ENCODE results near the gene WIZ. TPM values are rescaled to one million over a fixed set of nuclear protein-coding genes. Genes with fewer than 3 reads are reported as not detected.
A peak's percentile ranks its signal among the peaks of the same experiment; 100 is the strongest.
"Not testable (repeated sequence)": the region's sequence is repeated elsewhere in the genome, so short reads cannot be mapped to it uniquely, and the experiment has no call there.

The WIZ gene
- total RNA-seq, 6 donors from 2014 or later = 28.7 to 112 (median 40.8) TPM

GRCh38 chr19:15398501-15399233 lies 51.1 kb downstream of the WIZ start:
- H3K27ac ChIP-seq = no peak overlapping the region
- H3K4me3 ChIP-seq = no peak overlapping the region
- peak in 1 of 2 donors; percentile 83 for DNase-seq
- WGBS, 2 donors = 96% methylated on average over 13 to 50 of the region's 50 CpGs
- no peaks in the 10 kb centered on the region for H3K9me3 ChIP-seq
- H3K36me3 ChIP-seq = peaks cover 44 to 93% (median 81%) of the 10 kb centered on the region in 4 donors
- peak in 1 of 2 donors; percentile 11 for ATAC-seq (ENCODE audit: low FRiP score in 2 of 2)
- H3K4me1 ChIP-seq = peaks cover under 1 to 7% (median 3%) of the 10 kb centered on the region in 4 donors
- no peaks in the 10 kb centered on the region for H3K27me3 ChIP-seq
- no peak for TF ChIP-seq EP300 (IDR thresholded peaks at IDR 0.05)
- TF ChIP-seq POLR2AphosphoS5 (IDR thresholded peaks at IDR 0.05) = no peak
- TF ChIP-seq POLR2A (IDR thresholded peaks at IDR 0.05) = no peak
- TF ChIP-seq CTCF (IDR thresholded peaks at IDR 0.05) = no peak

- Histone ChIP-seq H3K4me1 (no peaks in the 10 kb centered on the region), H3K9me3 (no peaks in the 10 kb centered on the region), H3K27ac (no peak overlapping the region), H3K4me3 (no peak overlapping the region), H3K27me3 (no peaks in the 10 kb centered on the region), H3K36me3 (peaks cover 44 to 92% (median 77%) of the 10 kb centered on the region in 4 donors)
- ATAC-seq (ENCODE audit: low FRiP score in 2 of 2) (no peak), DNase-seq (no peak)
- WGBS, 2 donors = 85 to 89% methylated on average over 7 to 11 of the region's 11 CpGs
- TF ChIP-seq EP300 (IDR thresholded peaks at IDR 0.05) = no peak
- no peak for TF ChIP-seq POLR2A (IDR thresholded peaks at IDR 0.05)
- TF ChIP-seq POLR2AphosphoS5 (IDR thresholded peaks at IDR 0.05) = no peak
- no peak for TF ChIP-seq CTCF (IDR thresholded peaks at IDR 0.05)
These were observed 52.0 kb downstream of the WIZ start for GRCh38 chr19:15397782-15398181.

GRCh38 chr19:15397236-15397635 lies 52.5 kb downstream of the WIZ start:
- H3K4me3 ChIP-seq = no peak overlapping the region
- no peaks in the 10 kb centered on the region for H3K9me3 ChIP-seq
- H3K36me3 ChIP-seq = peaks cover 44 to 91% (median 74%) of the 10 kb centered on the region in 4 donors
- no peaks in the 10 kb centered on the region for H3K4me1 ChIP-seq
- TF ChIP-seq POLR2AphosphoS5 (IDR thresholded peaks at IDR 0.05) (no peak), POLR2A (IDR thresholded peaks at IDR 0.05) (no peak), EP300 (IDR thresholded peaks at IDR 0.05) (no peak), CTCF (IDR thresholded peaks at IDR 0.05) (no peak)
- no peak for ATAC-seq (ENCODE audit: low FRiP score in 2 of 2)
- WGBS, 2 donors = 85 to 91% methylated on average over 5 to 6 of the region's 6 CpGs
- H3K27me3 ChIP-seq = no peaks in the 10 kb centered on the region
- DNase-seq = no peak
- no peak overlapping the region for H3K27ac ChIP-seq

GRCh38 chr19:15396436-15396835 lies 53.3 kb downstream of the WIZ start:
- Histone ChIP-seq H3K9me3 (no peaks in the 10 kb centered on the region), H3K27ac (no peak overlapping the region), H3K4me1 (no peaks in the 10 kb centered on the region), H3K36me3 (peaks cover 44 to 89% (median 76%) of the 10 kb centered on the region in 4 donors), H3K4me3 (no peak overlapping the region), H3K27me3 (no peaks in the 10 kb centered on the region)
- TF ChIP-seq POLR2A (IDR thresholded peaks at IDR 0.05) (no peak), CTCF (IDR thresholded peaks at IDR 0.05) (no peak), EP300 (IDR thresholded peaks at IDR 0.05) (no peak), POLR2AphosphoS5 (IDR thresholded peaks at IDR 0.05) (no peak)
- no peak for ATAC-seq (ENCODE audit: low FRiP score in 2 of 2)
- 95 to 99% methylated on average over 3 of the region's 3 CpGs for WGBS, 2 donors
- DNase-seq = no peak

GRCh38 chr19:15395251-15395650 lies 54.5 kb downstream of the WIZ start:
- not testable (repeated sequence) for DNase-seq; H3K9me3 ChIP-seq; H3K4me3 ChIP-seq; H3K4me1 ChIP-seq; H3K27me3 ChIP-seq; ATAC-seq (ENCODE audit: low FRiP score in 2 of 2); H3K27ac ChIP-seq
- peaks cover 40 to 85% (median 64%) of the 10 kb centered on the region in 4 donors for H3K36me3 ChIP-seq
- WGBS, 2 donors = 95% methylated on average over 17 of the region's 17 CpGs
